CD4-positive, CD25-positive, alpha-beta regulatory T cell (primary cell): Measurements from ENCODE around the gene ARHGAP23. TPM values are rescaled to one million over a fixed set of nuclear protein-coding genes. Genes with fewer than 3 reads are reported as not detected.

Experiments
- ATAC-seq, 2 donors: fragments of 150-1000 bp; cut with Tn5 transposase; one replicate each; pipeline ENCODE4 v1.10.0; 2021; ENCODE audit warnings: low read depth in 2 of 2, moderate number of reproducible peaks in 2 of 2, moderate library complexity in 1 of 2
- DNase-seq, 3 donors: peaks; one replicate each; pipeline versions ENCODE4 v3.0.0 to v3.0.0-alpha.2; 2012 to 2022; ENCODE audit warnings: mixed read lengths in 1 of 3
- H3K27ac ChIP-seq: one replicate; pipeline ENCODE4 v1.7.0; 2013; ENCODE audit warnings: mild to moderate bottlenecking, low read length; ENCODE audit not compliant: insufficient read depth, poor library complexity, severe bottlenecking
- H3K27me3 ChIP-seq: one replicate; pipeline ENCODE4 v1.7.0; 2013; ENCODE audit warnings: low read length; ENCODE audit not compliant: control insufficient read depth, insufficient read depth
- H3K36me3 ChIP-seq: one replicate; pipeline ENCODE4 v1.7.0; 2013; ENCODE audit warnings: mild to moderate bottlenecking, low read length, moderate library complexity; ENCODE audit not compliant: control insufficient read depth, insufficient read depth
- H3K4me1 ChIP-seq: 2 replicates; pipeline ENCODE4 v1.7.0; 2013; ENCODE audit warnings: mild to moderate bottlenecking, low read length; ENCODE audit not compliant: insufficient read depth, control insufficient read depth, poor library complexity, severe bottlenecking
- H3K4me3 ChIP-seq: one replicate; pipeline ENCODE4 v1.7.0; 2013; ENCODE audit warnings: low read depth, mild to moderate bottlenecking, low read length, moderate library complexity
- H3K9me3 ChIP-seq, 2 experiments: 1 replicate in 1 of 2; 2 replicates in 1 of 2; pipeline ENCODE4 v1.7.0; 2013; ENCODE audit warnings: low read length in 2 of 2, mild to moderate bottlenecking in 1 of 2, moderate library complexity in 1 of 2; ENCODE audit not compliant: control insufficient read depth in 2 of 2
- H3K27ac Mint-ChIP-seq, 3 donors: one replicate each; pipeline ENCODE4 v1.8.0; 2020 to 2022; ENCODE audit warnings: mild to moderate bottlenecking in 3 of 3, mixed read lengths in 3 of 3, moderate library complexity in 2 of 3
- H3K27me3 Mint-ChIP-seq: one replicate; pipeline ENCODE4 v1.8.0; 2022; ENCODE audit warnings: mild to moderate bottlenecking, mixed read lengths
- H3K36me3 Mint-ChIP-seq: one replicate; pipeline ENCODE4 v1.8.0; 2020; ENCODE audit warnings: mixed read lengths
- H3K4me1 Mint-ChIP-seq, 4 donors: one replicate each; pipeline ENCODE4 v1.8.0; 2020 to 2022; ENCODE audit warnings: mixed read lengths in 4 of 4, mild to moderate bottlenecking in 1 of 4
- H3K4me3 Mint-ChIP-seq, 4 donors: one replicate each; pipeline ENCODE4 v1.8.0; 2020 to 2022; ENCODE audit warnings: mild to moderate bottlenecking in 4 of 4, mixed read lengths in 4 of 4, moderate library complexity in 3 of 4
- H3K9me3 Mint-ChIP-seq, 7 donors: one replicate each; pipeline ENCODE4 v1.8.0; 2020 to 2022; ENCODE audit warnings: mixed read lengths in 7 of 7, mild to moderate bottlenecking in 3 of 7, moderate library complexity in 2 of 7
- polyA plus RNA-seq, 4 donors: library from polyadenylated mRNA; unstranded; fragments of 300-500 nt; fragmentation: Illumina TruSeq; gene quantifications; one replicate each; pipeline ENCODE4 v1.2.3, GENCODE V29; 2021
- total RNA-seq: library from RNA; stranded (reverse); gene quantifications from one replicate; pipeline ENCODE4 v1.2.3, GENCODE V29; 2022

The ARHGAP23 gene
- total and polyA plus RNA-seq, 5 donors from 2014 or later = 0.22 to 2.3 (median 0.30) TPM; not detected in 2

DNA sequence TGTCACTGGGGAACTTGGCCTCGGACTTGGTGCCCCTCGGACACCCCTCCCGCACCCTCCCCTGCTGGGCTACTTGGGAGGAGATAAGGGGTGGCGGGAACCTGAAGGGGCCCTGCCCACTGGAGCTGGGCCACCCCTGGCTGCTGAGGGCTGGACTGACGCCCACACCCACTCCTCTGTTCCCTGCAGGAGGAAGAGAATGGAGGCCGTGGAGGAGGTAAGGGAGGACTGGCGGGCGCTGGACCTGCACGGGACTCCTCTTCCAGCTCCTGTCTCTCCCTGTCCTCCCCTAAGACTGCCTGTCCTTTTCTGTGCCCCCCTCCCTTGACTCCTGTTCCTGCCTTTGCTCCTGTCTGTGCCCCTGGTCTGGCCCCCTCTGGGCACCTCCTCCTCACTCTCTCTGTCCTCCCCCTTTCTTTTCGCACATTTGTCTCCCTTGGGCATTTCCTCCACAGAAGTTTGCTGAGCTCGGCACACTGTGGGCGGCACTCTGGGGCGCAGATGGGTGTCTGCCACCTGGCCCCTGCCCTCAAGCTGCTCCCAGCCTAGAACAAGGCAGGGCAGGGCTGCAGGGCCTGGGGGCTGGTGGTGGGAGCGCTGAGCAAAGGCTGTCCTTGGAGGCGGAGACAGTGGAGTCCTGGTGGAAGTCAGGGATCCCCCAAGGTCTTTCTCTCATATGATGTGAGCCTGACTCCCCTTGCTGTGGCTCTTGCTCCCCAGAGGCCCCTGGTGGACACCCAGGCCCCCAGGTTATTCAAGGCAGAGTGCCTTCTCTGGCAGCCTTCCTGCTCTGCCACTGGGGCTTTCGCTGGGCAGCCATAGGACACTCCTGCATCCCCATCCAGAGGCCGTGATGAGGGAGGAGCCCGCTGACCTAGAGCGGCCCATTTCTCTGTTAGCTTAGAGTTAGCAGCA is 32.7 kb downstream of the ARHGAP23 start:
- Histone ChIP-seq H3K4me1 (no peaks in the 10 kb centered on the region), H3K9me3 (no peaks in the 10 kb centered on the region), H3K27me3 (no peaks in the 10 kb centered on the region), H3K27ac (no peak overlapping the region), H3K4me3 (no peak overlapping the region), H3K36me3 (no peaks in the 10 kb centered on the region)
- H3K9me3 Mint-ChIP-seq = peaks cover 0 to 1% (median 0%) of the 10 kb centered on the region in 7 donors
- no peaks in the 10 kb centered on the region for H3K36me3 Mint-ChIP-seq
- ATAC-seq (no peak), DNase-seq (no peak)
- H3K4me3 Mint-ChIP-seq = no peak overlapping the region
- H3K27me3 Mint-ChIP-seq = peaks cover 8% of the 10 kb centered on the region
- H3K4me1 Mint-ChIP-seq = no peaks in the 10 kb centered on the region
- no peak overlapping the region for H3K27ac Mint-ChIP-seq

DNA sequence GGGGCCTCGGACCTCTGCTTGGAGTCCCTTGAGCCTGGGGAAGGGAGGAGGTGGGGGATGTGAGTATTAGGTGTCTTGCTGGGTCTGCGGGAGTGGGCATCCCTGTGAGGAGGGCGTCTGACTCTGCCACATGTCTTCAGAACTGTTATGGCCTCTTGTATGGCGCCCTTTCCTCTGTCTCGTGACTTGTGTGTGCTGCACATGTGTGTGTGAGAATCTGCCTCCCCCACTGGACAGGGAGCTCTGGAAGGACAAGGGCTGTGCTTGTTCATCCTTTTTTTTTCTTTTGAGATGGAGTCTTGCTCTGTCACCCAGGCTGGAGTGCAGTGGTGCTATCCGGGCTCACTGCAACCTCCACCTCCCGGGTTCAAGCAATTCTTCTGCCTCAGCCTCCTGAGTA is 33.4 kb downstream of the ARHGAP23 start:
- Mint-ChIP-seq H3K27me3 (peaks cover 1% of the 10 kb centered on the region), H3K4me3 (no peak overlapping the region), H3K27ac (no peak overlapping the region), H3K36me3 (no peaks in the 10 kb centered on the region), H3K9me3 (peaks cover 0 to 1% (median 0%) of the 10 kb centered on the region in 7 donors), H3K4me1 (no peaks in the 10 kb centered on the region)
- no peak overlapping the region for H3K4me3 ChIP-seq
- H3K4me1 ChIP-seq = no peaks in the 10 kb centered on the region
- no peaks in the 10 kb centered on the region for H3K9me3 ChIP-seq
- H3K27ac ChIP-seq = no peak overlapping the region
- ATAC-seq (no peak), DNase-seq (no peak)
- no peaks in the 10 kb centered on the region for H3K36me3 ChIP-seq
- no peaks in the 10 kb centered on the region for H3K27me3 ChIP-seq

DNA sequence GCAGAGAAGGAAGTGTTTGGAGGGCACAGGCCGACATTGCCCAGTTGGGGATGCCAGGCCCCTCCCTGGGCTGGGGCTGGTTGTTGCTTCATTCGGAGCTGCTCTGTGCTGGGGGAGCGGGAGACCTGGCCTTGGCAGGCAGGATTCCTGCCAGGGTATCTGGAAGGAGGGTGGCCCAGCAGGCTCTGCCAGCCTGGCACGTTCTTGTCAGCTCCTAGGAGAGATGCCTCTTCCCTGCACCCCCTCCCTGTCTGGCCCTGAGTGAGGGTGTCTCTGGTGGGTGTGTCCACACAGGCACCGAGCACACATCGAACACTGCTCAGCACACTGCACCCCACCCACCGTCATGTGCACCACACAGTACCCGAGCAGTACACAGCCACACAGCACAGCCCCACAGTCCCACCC is 35.2 kb downstream of the ARHGAP23 start:
- no peak for DNase-seq
- peaks cover 0 to 1% (median 0%) of the 10 kb centered on the region in 7 donors for H3K9me3 Mint-ChIP-seq
- H3K36me3 Mint-ChIP-seq = no peaks in the 10 kb centered on the region
- H3K27me3 Mint-ChIP-seq = no peaks in the 10 kb centered on the region
- H3K4me1 ChIP-seq = no peaks in the 10 kb centered on the region
- no peaks in the 10 kb centered on the region for H3K27me3 ChIP-seq
- H3K4me1 Mint-ChIP-seq = no peaks in the 10 kb centered on the region
- no peak overlapping the region for H3K27ac ChIP-seq
- H3K4me3 Mint-ChIP-seq = no peak overlapping the region
- no peak for ATAC-seq
- no peaks in the 10 kb centered on the region for H3K9me3 ChIP-seq
- peak overlapping the region in 1 of 3 donors; percentile 39 for H3K27ac Mint-ChIP-seq
- H3K4me3 ChIP-seq = no peak overlapping the region
- H3K36me3 ChIP-seq = no peaks in the 10 kb centered on the region

DNA sequence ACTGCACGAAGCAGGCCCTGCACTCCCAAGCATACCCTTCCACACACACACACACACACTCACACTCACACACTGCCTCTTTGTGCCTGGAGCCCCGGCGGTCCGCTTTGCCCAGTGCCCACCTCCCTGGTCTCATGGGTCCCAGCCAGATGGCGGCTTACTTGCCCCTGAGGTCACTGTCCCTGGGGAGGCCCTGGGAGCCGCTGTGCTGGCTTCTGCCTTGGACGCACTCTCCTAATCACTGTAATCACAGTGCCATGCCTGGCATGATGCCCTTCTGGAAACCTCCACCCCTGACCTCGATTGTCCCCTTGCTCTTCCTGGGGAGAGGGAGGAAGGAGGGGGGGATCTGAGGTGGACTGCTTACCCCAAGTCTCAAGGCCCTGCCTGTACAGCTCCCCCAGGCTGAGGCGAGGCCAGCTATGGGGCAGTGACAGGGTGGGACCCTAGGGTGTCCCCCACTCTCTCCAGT is 36.0 kb downstream of the ARHGAP23 start:
- ATAC-seq = no peak
- Histone ChIP-seq H3K4me3 (no peak overlapping the region), H3K36me3 (no peaks in the 10 kb centered on the region), H3K27ac (no peak overlapping the region), H3K27me3 (no peaks in the 10 kb centered on the region), H3K9me3 (no peaks in the 10 kb centered on the region), H3K4me1 (no peaks in the 10 kb centered on the region)
- no peaks in the 10 kb centered on the region for H3K36me3 Mint-ChIP-seq
- H3K9me3 Mint-ChIP-seq = peaks cover 0 to 1% (median 0%) of the 10 kb centered on the region in 7 donors
- no peaks in the 10 kb centered on the region for H3K27me3 Mint-ChIP-seq
- no peak for DNase-seq
- H3K4me1 Mint-ChIP-seq = no peaks in the 10 kb centered on the region
- no peak overlapping the region for H3K27ac Mint-ChIP-seq
- H3K4me3 Mint-ChIP-seq = no peak overlapping the region

DNA sequence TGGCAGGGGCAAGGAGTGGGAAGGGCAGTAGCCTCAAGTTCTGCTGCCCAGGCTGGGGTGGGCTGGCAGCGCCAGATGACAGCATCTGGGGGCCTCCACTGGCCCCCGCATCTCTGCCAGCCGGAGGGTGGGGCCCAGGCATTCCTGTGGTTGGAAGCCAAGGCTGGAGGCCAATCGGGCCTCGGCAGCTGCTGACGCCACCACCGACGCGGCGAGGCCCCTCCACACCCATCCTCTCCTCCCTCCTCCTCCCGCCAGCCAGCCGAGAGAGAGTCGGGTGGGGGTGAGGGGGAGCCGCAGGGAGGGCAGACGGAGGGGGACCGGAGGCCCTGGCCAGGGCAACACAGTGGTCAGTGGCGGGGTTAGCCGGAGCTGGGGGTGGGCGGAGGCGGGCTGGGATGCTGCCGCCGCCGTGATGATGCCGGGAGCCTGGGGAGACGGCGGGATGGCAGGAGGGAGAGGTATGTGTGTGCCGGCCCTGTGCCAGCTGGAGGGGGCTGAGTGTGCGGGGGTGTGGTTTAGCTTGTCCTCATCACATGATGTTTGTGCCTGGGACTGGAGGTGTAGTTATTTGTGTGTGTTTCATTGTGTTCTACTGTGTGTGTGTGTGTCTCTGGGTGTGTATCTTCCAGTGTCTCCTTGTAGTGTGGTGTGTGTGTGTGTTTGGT is 36.6 kb downstream of the ARHGAP23 start:
- Mint-ChIP-seq H3K27me3 (no peaks in the 10 kb centered on the region), H3K4me3 (no peak overlapping the region), H3K9me3 (peaks cover 0 to 1% (median 0%) of the 10 kb centered on the region in 7 donors), H3K36me3 (no peaks in the 10 kb centered on the region), H3K27ac (no peak overlapping the region), H3K4me1 (no peaks in the 10 kb centered on the region)
- ATAC-seq (no peak), DNase-seq (no peak)
- no peaks in the 10 kb centered on the region for H3K36me3 ChIP-seq
- no peak overlapping the region for H3K4me3 ChIP-seq
- no peaks in the 10 kb centered on the region for H3K27me3 ChIP-seq
- no peaks in the 10 kb centered on the region for H3K4me1 ChIP-seq
- H3K27ac ChIP-seq = no peak overlapping the region
- H3K9me3 ChIP-seq = no peaks in the 10 kb centered on the region

DNA sequence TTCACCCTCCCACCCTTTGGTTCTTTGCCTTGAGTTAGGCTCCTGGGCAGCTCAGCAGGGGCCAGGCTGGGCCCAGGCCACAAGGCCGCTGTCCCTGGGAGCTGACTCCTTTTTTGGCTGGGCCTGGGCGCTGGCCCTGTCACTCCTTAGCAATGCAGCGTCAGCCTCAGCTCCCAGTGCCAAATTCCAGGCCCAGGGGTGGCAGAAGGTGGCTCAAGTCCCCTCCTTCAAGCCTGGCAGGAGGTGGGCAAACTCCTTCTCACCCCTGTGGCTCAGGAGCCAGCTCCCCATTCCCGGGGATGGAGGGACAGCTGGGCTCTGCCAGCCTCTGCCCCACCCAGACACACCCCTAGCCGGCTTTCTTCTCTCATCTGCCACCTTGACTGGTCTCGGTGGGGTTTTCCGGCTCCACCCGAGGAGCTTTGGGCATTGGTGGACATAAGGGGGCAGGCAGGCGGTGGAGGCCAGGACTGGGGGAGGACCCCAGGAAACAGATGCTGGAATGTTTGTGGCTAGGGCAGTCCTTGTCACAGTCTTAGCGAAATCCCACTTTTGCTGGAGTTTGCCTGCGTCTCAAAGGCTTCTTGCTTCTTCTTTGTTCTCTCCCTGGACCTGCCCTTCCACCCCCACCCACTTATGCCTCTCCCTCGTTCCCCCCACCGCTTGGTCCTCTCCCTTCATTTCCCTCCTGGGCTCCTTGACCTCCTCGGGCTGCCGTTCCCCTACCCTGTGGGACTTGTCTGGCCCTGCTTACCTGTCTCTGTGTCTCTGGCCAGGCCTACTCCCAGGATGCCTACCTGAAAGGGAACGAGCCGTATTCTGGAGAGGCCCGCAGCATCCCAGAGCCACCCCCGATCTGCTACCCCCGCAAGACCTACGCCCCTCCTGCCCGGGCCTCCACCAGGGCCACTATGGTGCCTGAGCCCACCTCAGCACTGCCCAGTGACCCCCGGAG is 37.4 kb downstream of the ARHGAP23 start:
- Mint-ChIP-seq H3K9me3 (peaks cover 0 to 1% (median 0%) of the 10 kb centered on the region in 7 donors), H3K4me1 (no peaks in the 10 kb centered on the region), H3K27me3 (no peaks in the 10 kb centered on the region), H3K4me3 (no peak overlapping the region), H3K36me3 (no peaks in the 10 kb centered on the region), H3K27ac (peak overlapping the region in 1 of 3 donors; percentile 14)
- Histone ChIP-seq H3K36me3 (no peaks in the 10 kb centered on the region), H3K27me3 (no peaks in the 10 kb centered on the region), H3K4me1 (no peaks in the 10 kb centered on the region), H3K27ac (no peak overlapping the region), H3K9me3 (no peaks in the 10 kb centered on the region), H3K4me3 (no peak overlapping the region)
- ATAC-seq (no peak), DNase-seq (no peak)
